GM18951 (cell line): ENCODE data around the gene ACVR1B.

ENCODE experiments used
- POLR2A ChIP-seq: IDR thresholded peaks from 4 replicates; pipeline ENCODE4 v1.6.1; 2011; ENCODE audit warnings: mild to moderate bottlenecking; ENCODE audit not compliant: insufficient read length, insufficient read depth; ENCODE audit errors: extremely low read depth
- in situ Hi-C: fragments of 300-500 bp; cut with MboI; formaldehyde crosslinking; loops from one replicate; pipeline ENCODE4 v1.12.0; 2022; ENCODE audit warnings: low sequenced_read_pairs, mixed read lengths, inconsistent platforms; ENCODE audit not compliant: unreplicated experiment

Gene ACVR1B

GRCh38 chr12:51941604-51942003 lies 9.9 kb upstream of the ACVR1B start:
- no peak for TF ChIP-seq POLR2A
- in situ Hi-C loops = no loop called here

- no peak for TF ChIP-seq POLR2A
- in situ Hi-C loops = no loop called here
Measured at GRCh38 chr12:51942056-51942455, 9.4 kb upstream of the ACVR1B start.

GRCh38 chr12:51942501-51943000 lies 8.9 kb upstream of the ACVR1B start:
- in situ Hi-C loops = no loop called here
- TF ChIP-seq POLR2A = no peak

DNA sequence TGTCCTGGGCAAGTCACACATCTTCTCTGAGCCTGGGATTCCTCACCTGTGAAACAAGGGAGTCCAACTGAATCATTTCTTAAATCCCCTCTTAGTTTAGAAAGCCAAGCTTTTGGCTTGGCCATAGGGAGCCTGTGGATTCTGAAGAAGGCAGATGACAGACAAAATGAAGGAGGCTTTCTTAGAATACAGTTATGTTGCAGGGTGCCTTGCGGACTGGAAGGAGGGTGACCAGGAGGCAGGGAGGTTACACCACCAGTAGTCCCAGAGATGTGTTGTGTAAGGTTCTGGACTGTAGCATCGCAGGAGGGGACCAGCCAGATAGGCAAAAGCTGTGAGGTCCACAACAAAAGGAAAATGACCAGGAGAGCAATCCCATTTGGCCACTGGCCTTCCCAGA lies 8.2 kb upstream of the ACVR1B start:
- in situ Hi-C loops = no loop called here
- no peak for TF ChIP-seq POLR2A

GRCh38 chr12:51944608-51945233 lies 6.8 kb upstream of the ACVR1B start:
- in situ Hi-C loops = no loop called here
- TF ChIP-seq POLR2A = no peak

GRCh38 chr12:51947246-51947996 lies 4.1 kb upstream of the ACVR1B start:
- no peak for TF ChIP-seq POLR2A
- in situ Hi-C loops = no loop called here

- no peak for TF ChIP-seq POLR2A
- in situ Hi-C loops = no loop called here
Measured at GRCh38 chr12:51948066-51948465, 3.4 kb upstream of the ACVR1B start.

DNA sequence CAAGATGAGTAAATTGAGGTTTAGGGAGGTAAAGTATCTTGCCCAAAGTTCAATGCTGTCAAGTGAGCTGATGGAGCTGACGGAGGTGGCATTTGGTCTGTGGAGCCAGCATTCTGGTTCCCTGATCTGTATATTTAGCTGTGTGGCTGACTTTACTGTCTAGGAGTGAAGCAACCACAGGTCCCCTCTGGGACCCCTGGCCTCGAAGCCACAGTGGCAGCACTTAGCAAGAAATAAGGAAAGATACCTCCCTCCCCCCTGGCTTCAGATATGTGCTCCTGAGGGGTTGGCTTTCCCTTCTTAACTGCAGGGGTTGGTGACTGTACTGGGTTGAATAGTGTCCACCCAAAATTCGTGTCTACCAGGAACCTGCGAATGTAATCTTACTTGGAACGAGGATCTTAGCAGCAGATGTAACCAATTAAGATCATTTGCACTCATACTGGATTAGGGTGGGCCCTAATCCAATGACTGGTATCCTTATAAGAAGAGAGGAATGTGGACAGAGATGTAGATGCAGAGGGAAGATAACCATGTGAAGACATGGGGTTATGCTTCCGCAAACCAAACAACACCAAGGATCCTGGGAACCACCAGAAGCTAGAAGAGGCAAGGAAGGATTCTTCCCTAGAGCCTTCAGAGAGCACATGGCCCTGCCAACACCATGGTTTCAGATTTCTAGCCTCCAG lies 2.0 kb upstream of the ACVR1B start:
- in situ Hi-C loops = no loop called here
- TF ChIP-seq POLR2A = no peak

- in situ Hi-C loops = no loop called here
Measured at GRCh38 chr12:51950682-51951198, 759 bp upstream of the ACVR1B start.

GRCh38 chr12:51951843-51952722 lies 584 bp downstream of the ACVR1B start:
- no peak for TF ChIP-seq POLR2A
- in situ Hi-C loops = no loop called here

More at GRCh38 chr12:51950682-51951198, 759 bp upstream of the ACVR1B start:
- TF ChIP-seq POLR2A = no peak

DNA sequence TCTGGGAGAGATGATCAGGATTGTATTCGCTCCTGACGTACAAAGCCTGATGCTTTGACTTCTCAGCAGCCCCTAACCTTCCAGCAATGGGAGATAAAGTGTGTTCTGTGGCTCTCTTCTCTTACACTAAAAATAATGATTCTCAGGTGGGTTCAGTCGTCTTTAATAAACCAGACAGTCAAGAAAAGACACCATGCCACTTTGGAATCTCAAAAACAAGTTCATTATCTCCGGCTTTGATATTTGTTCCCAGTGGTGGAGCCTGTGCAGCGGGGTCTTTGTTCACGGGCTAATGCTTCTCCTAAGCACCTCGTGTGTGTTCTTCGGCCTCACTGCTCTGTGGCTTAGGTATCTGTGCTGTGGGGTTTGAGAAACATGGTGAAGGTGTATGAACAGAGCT lies 1.6 kb downstream of the ACVR1B start:
- no peak for TF ChIP-seq POLR2A
- in situ Hi-C loops = no loop called here

GRCh38 chr12:51953864-51954263 lies 2.4 kb downstream of the ACVR1B start:
- TF ChIP-seq POLR2A = no peak
- in situ Hi-C loops = no loop called here
